Measurements from ENCODE around the gene CACNA1C.

- TF ChIP-seq EP300 (IDR thresholded peaks at IDR 0.05) (no peak), CTCF (IDR thresholded peaks at IDR 0.05) (no peak)
Measured at GRCh38 chr12:2462087-2462486, 409.3 kb downstream of the CACNA1C start.

All from suprapubic skin (tissue), 3 donors.